Lower leg skin (tissue), 3 donors: Measurements from ENCODE around the gene CXCL10.

Experiments used
- CTCF ChIP-seq, 3 donors: fragments of 450-650 bp; IDR thresholded peaks; one replicate each; pipeline ENCODE4 v1.5.1; 2016; ENCODE audit warnings: antibody characterized with exemption in 3 of 3, mild to moderate bottlenecking in 3 of 3, moderate library complexity in 2 of 3
- POLR2A ChIP-seq, 2 donors: fragments of 450-650 bp; IDR thresholded peaks; one replicate each; pipeline ENCODE4 v1.6.1; 2016 to 2017; ENCODE audit warnings: antibody characterized with exemption in 2 of 2, mild to moderate bottlenecking in 1 of 2, moderate library complexity in 1 of 2

DNA sequence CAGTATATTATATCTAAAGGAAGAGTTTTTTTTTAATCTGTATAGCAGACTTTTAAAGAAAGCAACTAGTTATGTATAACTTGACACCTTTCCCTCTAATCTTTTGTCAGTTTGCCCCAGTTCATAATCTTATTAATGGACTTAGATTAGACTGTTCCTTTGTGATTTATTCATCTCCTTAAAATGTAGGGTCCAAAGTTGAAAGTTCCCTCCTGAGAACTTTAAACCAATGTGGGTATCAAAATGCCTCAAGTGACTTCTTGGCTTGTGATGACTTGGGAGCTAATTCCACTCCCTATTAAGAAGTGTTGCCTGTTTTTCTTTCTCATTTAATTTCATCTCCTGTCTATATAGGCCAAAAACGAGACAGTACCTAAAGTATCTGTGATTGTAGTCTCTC is 26.2 kb downstream of the CXCL10 start:
- TF ChIP-seq CTCF (IDR thresholded peaks at IDR 0.05) = no peak
- TF ChIP-seq POLR2A (IDR thresholded peaks at IDR 0.05) = no peak
